GM23338 (cell line): ENCODE measurements around the gene MVB12B. TPM values are rescaled to one million over a fixed set of nuclear protein-coding genes. Genes with fewer than 3 reads are reported as not detected.

Source experiments
- ATAC-seq: fragments of 200-7000 bp; cut with Tn5 transposase; 3 replicates; pipeline ENCODE4 v1.9.1; 2020
- DNase-seq: peaks from one replicate; pipeline ENCODE4 v3.0.0-alpha.2; 2015; ENCODE audit warnings: low spot score
- H2AFZ ChIP-seq: fragments of 200-600 bp; sonication (generic); 2 replicates; pipeline ENCODE4 v1.8.0; 2016; ENCODE audit warnings: antibody characterized with exemption, mild to moderate bottlenecking, moderate library complexity
- H3F3A ChIP-seq: fragments of 200-600 bp; sonication (generic); replicated peaks from 2 replicates; pipeline ENCODE4 v1.8.0; 2017; ENCODE audit warnings: antibody characterized with exemption, mixed run types, low read depth
- H3K27ac ChIP-seq: fragments of 200-600 bp; sonication (generic); 2 replicates; pipeline ENCODE4 v1.6.1; 2016; ENCODE audit warnings: low read depth
- H3K27me3 ChIP-seq: fragments of 200-600 bp; sonication (generic); 2 replicates; pipeline ENCODE4 v1.8.0; 2016; ENCODE audit warnings: mild to moderate bottlenecking, mixed run types, moderate library complexity; ENCODE audit not compliant: insufficient read depth
- H3K36me3 ChIP-seq: fragments of 200-600 bp; sonication (generic); 2 replicates; pipeline ENCODE4 v1.8.0; 2016; ENCODE audit warnings: mild to moderate bottlenecking; ENCODE audit not compliant: insufficient read depth
- H3K4me1 ChIP-seq: fragments of 200-600 bp; sonication (generic); 2 replicates; pipeline ENCODE4 v1.8.0; 2016; ENCODE audit warnings: mild to moderate bottlenecking, moderate library complexity; ENCODE audit not compliant: insufficient read depth
- H3K4me2 ChIP-seq: fragments of 200-600 bp; sonication (generic); 2 replicates; pipeline ENCODE4 v1.7.1; 2017; ENCODE audit warnings: mixed run types
- H3K4me3 ChIP-seq: fragments of 200-600 bp; sonication (generic); 2 replicates; pipeline ENCODE4 v1.6.1; 2016; ENCODE audit warnings: mixed run types
- H3K79me2 ChIP-seq: fragments of 200-600 bp; sonication (generic); replicated peaks from 2 replicates; pipeline ENCODE4 v1.8.0; 2017; ENCODE audit warnings: mild to moderate bottlenecking; ENCODE audit not compliant: insufficient read depth
- H3K9me2 ChIP-seq: fragments of 200-600 bp; sonication (generic); 2 replicates; pipeline ENCODE4 v1.8.0; 2017; ENCODE audit not compliant: insufficient read depth
- H4K20me1 ChIP-seq: fragments of 200-600 bp; sonication (generic); replicated peaks from 2 replicates; pipeline ENCODE4 v1.8.0; 2017; ENCODE audit warnings: mild to moderate bottlenecking; ENCODE audit not compliant: insufficient read depth
- H3K27ac Mint-ChIP-seq: 2 replicates; pipeline ENCODE4 v1.8.0; 2020; ENCODE audit warnings: inconsistent platforms, mild to moderate bottlenecking, moderate library complexity, mixed read lengths
- H3K27me3 Mint-ChIP-seq: 3 replicates; pipeline ENCODE4 v1.8.0; 2022; ENCODE audit warnings: low read depth, mild to moderate bottlenecking, moderate library complexity, mixed read lengths, inconsistent platforms; ENCODE audit not compliant: insufficient read depth, poor library complexity
- H3K36me3 Mint-ChIP-seq: 3 replicates; pipeline ENCODE4 v1.8.0; 2021; ENCODE audit warnings: low read depth, mild to moderate bottlenecking, inconsistent platforms, moderate library complexity, mixed read lengths
- H3K4me1 Mint-ChIP-seq: 3 replicates; pipeline ENCODE4 v1.8.0; 2020; ENCODE audit warnings: mild to moderate bottlenecking, inconsistent platforms, mixed read lengths
- H3K4me3 Mint-ChIP-seq: 3 replicates; pipeline ENCODE4 v1.8.0; 2021; ENCODE audit warnings: moderate library complexity, mild to moderate bottlenecking, inconsistent platforms, mixed read lengths
- H3K9me3 Mint-ChIP-seq: 3 replicates; pipeline ENCODE4 v1.8.0; 2020; ENCODE audit warnings: moderate library complexity, mild to moderate bottlenecking, inconsistent platforms, mixed read lengths
- EZH2 ChIP-seq: fragments of 200-600 bp; sonication (generic); IDR thresholded peaks from one replicate; pipeline ENCODE4 v1.8.0; 2017; ENCODE audit warnings: antibody characterized with exemption, mild to moderate bottlenecking, low read depth; ENCODE audit not compliant: unreplicated experiment
- EZH2phosphoT487 ChIP-seq: fragments of 200-600 bp; sonication (generic); IDR thresholded peaks from one replicate; pipeline ENCODE4 v1.8.1; 2018; ENCODE audit warnings: antibody characterized with exemption; ENCODE audit not compliant: unreplicated experiment
- NANOG ChIP-seq: IDR thresholded peaks from 2 replicates; pipeline ENCODE4 v1.6.1; 2016; ENCODE audit warnings: antibody characterized with exemption, borderline replicate concordance
- POLR2AphosphoS5 ChIP-seq: IDR thresholded peaks from 2 replicates; pipeline ENCODE4 v1.6.1; 2016; ENCODE audit warnings: antibody characterized with exemption, low read depth
- STAT1 ChIP-seq: IDR thresholded peaks from one replicate; pipeline ENCODE4 v1.6.1; 2016; ENCODE audit warnings: antibody characterized with exemption; ENCODE audit not compliant: unreplicated experiment
- ZNF331 ChIP-seq: fragments of 250-450 bp; sonication (Bioruptor Pico); IDR thresholded peaks from 2 replicates; pipeline ENCODE4 v1.5.0; 2020; ENCODE audit warnings: low read depth, mild to moderate bottlenecking, moderate library complexity
- polyA plus RNA-seq: library from polyadenylated mRNA; unstranded; fragments of >200 nt; fragmentation: Nextera tagmentation; extraction: Ambion mirVana; gene quantifications from 2 replicates; pipeline ENCODE4 v1.2.1, GENCODE V29; 2016
- total RNA-seq: library from RNA; depleted of rRNA; stranded (reverse); fragments of >200 nt; shearing (Covaris generic); gene quantifications from 2 replicates; pipeline ENCODE4 v1.2.3, GENCODE V29; 2014
- TF ChIP-seq, protein P1 (sequence below), 2 experiments: fragments of 200-600 bp in 1 of 2; sonication (generic) in 1 of 2; conservative IDR thresholded peaks; 2 replicates each; pipeline versions ENCODE4 v1.5.1 to v1.6.1; 2016 to 2017; ENCODE audit warnings: antibody characterized with exemption in 2 of 2, low read depth in 2 of 2, mild to moderate bottlenecking in 2 of 2, moderate library complexity in 1 of 2
- TF ChIP-seq, protein P2 (sequence below): IDR thresholded peaks from 2 replicates; pipeline ENCODE4 v1.6.1; 2016; ENCODE audit warnings: antibody characterized with exemption
- TF ChIP-seq, protein P3 (sequence below): IDR thresholded peaks from one replicate; pipeline ENCODE4 v1.6.1; 2018; ENCODE audit warnings: antibody characterized with exemption; ENCODE audit not compliant: unreplicated experiment

MVB12B gene
- total and polyA plus RNA-seq, 2 experiments from 2014 or later, result 1.9 to 6.6 TPM

DNA sequence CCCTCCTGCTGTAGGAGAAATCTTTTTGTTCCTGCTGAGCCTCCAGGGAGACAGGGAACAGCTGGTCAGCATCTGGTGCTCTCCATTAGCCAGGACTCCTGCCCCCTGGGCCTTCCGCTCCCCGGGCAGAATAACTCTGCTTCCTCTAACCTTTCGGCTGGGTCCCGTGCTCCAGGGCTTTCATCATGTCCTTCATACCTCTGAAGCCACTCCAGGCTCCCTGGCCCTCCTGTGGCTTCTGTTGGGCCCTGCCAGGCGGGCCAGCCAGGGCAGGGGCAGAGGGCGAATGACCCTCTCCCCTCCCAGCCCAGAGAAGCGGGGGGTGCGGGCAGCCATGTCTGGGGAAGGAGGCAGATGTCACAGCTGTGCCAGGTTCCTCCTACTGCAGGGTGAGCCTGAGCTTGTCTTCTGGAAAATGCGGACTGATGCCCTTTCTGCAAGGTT is 205.4 kb downstream of the MVB12B start:
- Mint-ChIP-seq H3K36me3 (no peaks in the 10 kb centered on the region), H3K4me3 (no peak overlapping the region), H3K27ac (no peak overlapping the region; the same call in 1 of the 2 replicates), H3K27me3 (peaks cover 24% of the 10 kb centered on the region), H3K9me3 (no peaks in the 10 kb centered on the region), H3K4me1 (peaks cover 74% of the 10 kb centered on the region)
- Histone ChIP-seq H3F3A (0 out of 2 replicates have a peak, but pooled peaks cover 10% of the 10 kb centered on the region), H3K27ac (no peak overlapping the region), H3K79me2 (no peaks in the 10 kb centered on the region), H3K9me2 (no peaks in the 10 kb centered on the region), H3K4me3 (no peak overlapping the region), H3K4me2 (no peak overlapping the region), H3K27me3 (peaks cover 16% of the 10 kb centered on the region; the same call in 1 of the 2 replicates), H2AFZ (peak overlapping the region; percentile 88; the same call in 1 of the 2 replicates), H4K20me1 (no peaks in the 10 kb centered on the region), H3K4me1 (peaks cover 57% of the 10 kb centered on the region), H3K36me3 (no peaks in the 10 kb centered on the region; the same call in 1 of the 2 replicates)
- no peak for DNase-seq
- ATAC-seq, result no peak
- TF ChIP-seq EZH2 (no peak), ZNF331 (CRISPR knock-in tag) (no peak), POLR2AphosphoS5 (no peak), EZH2phosphoT487 (no peak)

DNA sequence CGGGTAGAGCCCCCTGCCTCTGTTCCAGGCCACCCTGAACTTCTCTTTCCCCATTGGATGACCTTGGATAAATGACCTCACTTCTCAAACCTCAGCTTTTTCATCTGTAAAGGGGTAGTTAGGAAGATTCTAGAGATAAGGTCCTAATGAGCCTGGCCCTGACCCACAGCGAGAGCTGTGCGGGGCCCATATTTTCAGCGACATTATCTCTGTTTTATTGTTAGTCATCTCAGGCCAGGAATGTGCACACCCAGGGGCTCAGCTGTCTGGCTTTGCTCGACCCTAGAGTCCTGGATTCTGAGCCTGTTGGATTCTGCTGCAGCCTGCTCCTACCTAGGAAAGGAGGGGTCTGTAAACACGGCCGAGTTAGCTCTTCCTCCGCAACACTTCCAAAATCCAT is 205.9 kb downstream of the MVB12B start:
- no peak overlapping the region for H3K4me3 ChIP-seq
- no peak for ATAC-seq
- no peaks in the 10 kb centered on the region for H3K79me2 ChIP-seq
- H3K27ac Mint-ChIP-seq, result no peak overlapping the region; the same call in 1 of the 2 replicates
- H2AFZ ChIP-seq, result no peak overlapping the region
- H3K9me2 ChIP-seq, result no peaks in the 10 kb centered on the region
- 0 out of 2 replicates have a peak, but pooled peaks cover 10% of the 10 kb centered on the region for H3F3A ChIP-seq
- no peaks in the 10 kb centered on the region for H3K36me3 Mint-ChIP-seq
- H3K36me3 ChIP-seq, result no peaks in the 10 kb centered on the region; the same call in 1 of the 2 replicates
- no peaks in the 10 kb centered on the region for H4K20me1 ChIP-seq
- DNase-seq, result no peak
- peaks cover 27% of the 10 kb centered on the region for H3K27me3 Mint-ChIP-seq
- no peak overlapping the region for H3K27ac ChIP-seq
- no peaks in the 10 kb centered on the region for H3K9me3 Mint-ChIP-seq
- no peak overlapping the region for H3K4me3 Mint-ChIP-seq
- H3K4me1 Mint-ChIP-seq, result peaks cover 74% of the 10 kb centered on the region
- peaks cover 57% of the 10 kb centered on the region for H3K4me1 ChIP-seq
- no peak overlapping the region for H3K4me2 ChIP-seq
- H3K27me3 ChIP-seq, result peaks cover 16% of the 10 kb centered on the region; the same call in 1 of the 2 replicates
- TF ChIP-seq, protein P1, sequence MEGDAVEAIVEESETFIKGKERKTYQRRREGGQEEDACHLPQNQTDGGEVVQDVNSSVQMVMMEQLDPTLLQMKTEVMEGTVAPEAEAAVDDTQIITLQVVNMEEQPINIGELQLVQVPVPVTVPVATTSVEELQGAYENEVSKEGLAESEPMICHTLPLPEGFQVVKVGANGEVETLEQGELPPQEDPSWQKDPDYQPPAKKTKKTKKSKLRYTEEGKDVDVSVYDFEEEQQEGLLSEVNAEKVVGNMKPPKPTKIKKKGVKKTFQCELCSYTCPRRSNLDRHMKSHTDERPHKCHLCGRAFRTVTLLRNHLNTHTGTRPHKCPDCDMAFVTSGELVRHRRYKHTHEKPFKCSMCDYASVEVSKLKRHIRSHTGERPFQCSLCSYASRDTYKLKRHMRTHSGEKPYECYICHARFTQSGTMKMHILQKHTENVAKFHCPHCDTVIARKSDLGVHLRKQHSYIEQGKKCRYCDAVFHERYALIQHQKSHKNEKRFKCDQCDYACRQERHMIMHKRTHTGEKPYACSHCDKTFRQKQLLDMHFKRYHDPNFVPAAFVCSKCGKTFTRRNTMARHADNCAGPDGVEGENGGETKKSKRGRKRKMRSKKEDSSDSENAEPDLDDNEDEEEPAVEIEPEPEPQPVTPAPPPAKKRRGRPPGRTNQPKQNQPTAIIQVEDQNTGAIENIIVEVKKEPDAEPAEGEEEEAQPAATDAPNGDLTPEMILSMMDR (conservative IDR thresholded peaks at IDR 0.05; ENCODE audit: low read depth in 2 of 2), result no peak
- TF ChIP-seq POLR2AphosphoS5 (no peak), NANOG (no peak), ZNF331 (CRISPR knock-in tag) (no peak), STAT1 (no peak)
- TF ChIP-seq, protein P2, sequence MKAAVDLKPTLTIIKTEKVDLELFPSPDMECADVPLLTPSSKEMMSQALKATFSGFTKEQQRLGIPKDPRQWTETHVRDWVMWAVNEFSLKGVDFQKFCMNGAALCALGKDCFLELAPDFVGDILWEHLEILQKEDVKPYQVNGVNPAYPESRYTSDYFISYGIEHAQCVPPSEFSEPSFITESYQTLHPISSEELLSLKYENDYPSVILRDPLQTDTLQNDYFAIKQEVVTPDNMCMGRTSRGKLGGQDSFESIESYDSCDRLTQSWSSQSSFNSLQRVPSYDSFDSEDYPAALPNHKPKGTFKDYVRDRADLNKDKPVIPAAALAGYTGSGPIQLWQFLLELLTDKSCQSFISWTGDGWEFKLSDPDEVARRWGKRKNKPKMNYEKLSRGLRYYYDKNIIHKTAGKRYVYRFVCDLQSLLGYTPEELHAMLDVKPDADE, result no peak
- TF ChIP-seq, protein P3, sequence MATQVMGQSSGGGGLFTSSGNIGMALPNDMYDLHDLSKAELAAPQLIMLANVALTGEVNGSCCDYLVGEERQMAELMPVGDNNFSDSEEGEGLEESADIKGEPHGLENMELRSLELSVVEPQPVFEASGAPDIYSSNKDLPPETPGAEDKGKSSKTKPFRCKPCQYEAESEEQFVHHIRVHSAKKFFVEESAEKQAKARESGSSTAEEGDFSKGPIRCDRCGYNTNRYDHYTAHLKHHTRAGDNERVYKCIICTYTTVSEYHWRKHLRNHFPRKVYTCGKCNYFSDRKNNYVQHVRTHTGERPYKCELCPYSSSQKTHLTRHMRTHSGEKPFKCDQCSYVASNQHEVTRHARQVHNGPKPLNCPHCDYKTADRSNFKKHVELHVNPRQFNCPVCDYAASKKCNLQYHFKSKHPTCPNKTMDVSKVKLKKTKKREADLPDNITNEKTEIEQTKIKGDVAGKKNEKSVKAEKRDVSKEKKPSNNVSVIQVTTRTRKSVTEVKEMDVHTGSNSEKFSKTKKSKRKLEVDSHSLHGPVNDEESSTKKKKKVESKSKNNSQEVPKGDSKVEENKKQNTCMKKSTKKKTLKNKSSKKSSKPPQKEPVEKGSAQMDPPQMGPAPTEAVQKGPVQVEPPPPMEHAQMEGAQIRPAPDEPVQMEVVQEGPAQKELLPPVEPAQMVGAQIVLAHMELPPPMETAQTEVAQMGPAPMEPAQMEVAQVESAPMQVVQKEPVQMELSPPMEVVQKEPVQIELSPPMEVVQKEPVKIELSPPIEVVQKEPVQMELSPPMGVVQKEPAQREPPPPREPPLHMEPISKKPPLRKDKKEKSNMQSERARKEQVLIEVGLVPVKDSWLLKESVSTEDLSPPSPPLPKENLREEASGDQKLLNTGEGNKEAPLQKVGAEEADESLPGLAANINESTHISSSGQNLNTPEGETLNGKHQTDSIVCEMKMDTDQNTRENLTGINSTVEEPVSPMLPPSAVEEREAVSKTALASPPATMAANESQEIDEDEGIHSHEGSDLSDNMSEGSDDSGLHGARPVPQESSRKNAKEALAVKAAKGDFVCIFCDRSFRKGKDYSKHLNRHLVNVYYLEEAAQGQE, result no peak
